ENCODE data around the gene ZNF540. TPM values are rescaled to one million over a fixed set of nuclear protein-coding genes. Genes with fewer than 3 reads are reported as not detected.

ZNF540 gene
- 0.32 and 0.86 TPM in 2 replicates for total RNA-seq

DNA sequence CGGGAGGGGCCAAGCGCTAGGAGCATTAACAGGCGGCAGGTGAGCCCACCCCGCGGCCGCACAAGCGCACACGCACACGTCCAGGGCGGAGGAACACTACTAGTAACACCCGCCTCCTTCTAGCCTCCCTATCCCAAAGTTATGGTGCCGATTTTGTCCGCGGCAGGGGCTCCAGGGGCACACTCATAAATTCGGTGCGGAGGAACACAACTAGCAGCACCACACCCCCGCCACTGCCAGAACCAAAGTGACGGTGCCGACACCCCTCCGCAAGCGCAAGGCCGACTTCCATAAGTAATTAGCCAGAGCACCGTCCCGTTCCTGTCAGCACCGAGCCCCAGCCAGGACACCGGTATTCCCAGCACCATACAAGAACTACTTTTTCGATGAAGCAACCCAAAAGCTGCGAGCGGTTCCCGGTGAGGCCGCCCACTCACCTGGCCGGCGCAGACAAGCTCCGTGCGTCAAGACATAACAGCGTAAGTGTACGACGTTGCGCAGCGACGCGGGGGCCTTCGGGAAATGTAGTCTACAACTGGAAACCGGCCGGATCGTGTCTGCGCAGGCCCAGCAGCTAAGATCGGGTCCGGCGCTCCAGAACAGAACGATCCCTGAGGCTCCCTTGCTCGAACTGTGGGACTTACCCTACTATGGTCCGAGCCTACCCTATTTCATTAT, at the start of gene ZNF540, which contains the start of gene ZNF571:
Gene ZNF540, plus strand, starts transcription at position 573 of the 678 bp plus-strand sequence. CDS start 3,572 bp downstream, outside the sequence.
Gene ZNF571, minus strand, starts transcription at position 489 of the 678 bp plus-strand sequence. CDS start 8,116 bp downstream, outside the sequence.
- peak; percentile 92 for DNase-seq (ENCODE audit: low read depth)
- TF ChIP-seq, protein P1, sequence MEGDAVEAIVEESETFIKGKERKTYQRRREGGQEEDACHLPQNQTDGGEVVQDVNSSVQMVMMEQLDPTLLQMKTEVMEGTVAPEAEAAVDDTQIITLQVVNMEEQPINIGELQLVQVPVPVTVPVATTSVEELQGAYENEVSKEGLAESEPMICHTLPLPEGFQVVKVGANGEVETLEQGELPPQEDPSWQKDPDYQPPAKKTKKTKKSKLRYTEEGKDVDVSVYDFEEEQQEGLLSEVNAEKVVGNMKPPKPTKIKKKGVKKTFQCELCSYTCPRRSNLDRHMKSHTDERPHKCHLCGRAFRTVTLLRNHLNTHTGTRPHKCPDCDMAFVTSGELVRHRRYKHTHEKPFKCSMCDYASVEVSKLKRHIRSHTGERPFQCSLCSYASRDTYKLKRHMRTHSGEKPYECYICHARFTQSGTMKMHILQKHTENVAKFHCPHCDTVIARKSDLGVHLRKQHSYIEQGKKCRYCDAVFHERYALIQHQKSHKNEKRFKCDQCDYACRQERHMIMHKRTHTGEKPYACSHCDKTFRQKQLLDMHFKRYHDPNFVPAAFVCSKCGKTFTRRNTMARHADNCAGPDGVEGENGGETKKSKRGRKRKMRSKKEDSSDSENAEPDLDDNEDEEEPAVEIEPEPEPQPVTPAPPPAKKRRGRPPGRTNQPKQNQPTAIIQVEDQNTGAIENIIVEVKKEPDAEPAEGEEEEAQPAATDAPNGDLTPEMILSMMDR (IDR thresholded peaks at IDR 0.05; ENCODE audit: insufficient read depth, low read depth, low read length): no peak
- H3K4me3 ChIP-seq (ENCODE audit: low read depth, low read length): peak within 1 kb of the TSS; percentile 94

DNA sequence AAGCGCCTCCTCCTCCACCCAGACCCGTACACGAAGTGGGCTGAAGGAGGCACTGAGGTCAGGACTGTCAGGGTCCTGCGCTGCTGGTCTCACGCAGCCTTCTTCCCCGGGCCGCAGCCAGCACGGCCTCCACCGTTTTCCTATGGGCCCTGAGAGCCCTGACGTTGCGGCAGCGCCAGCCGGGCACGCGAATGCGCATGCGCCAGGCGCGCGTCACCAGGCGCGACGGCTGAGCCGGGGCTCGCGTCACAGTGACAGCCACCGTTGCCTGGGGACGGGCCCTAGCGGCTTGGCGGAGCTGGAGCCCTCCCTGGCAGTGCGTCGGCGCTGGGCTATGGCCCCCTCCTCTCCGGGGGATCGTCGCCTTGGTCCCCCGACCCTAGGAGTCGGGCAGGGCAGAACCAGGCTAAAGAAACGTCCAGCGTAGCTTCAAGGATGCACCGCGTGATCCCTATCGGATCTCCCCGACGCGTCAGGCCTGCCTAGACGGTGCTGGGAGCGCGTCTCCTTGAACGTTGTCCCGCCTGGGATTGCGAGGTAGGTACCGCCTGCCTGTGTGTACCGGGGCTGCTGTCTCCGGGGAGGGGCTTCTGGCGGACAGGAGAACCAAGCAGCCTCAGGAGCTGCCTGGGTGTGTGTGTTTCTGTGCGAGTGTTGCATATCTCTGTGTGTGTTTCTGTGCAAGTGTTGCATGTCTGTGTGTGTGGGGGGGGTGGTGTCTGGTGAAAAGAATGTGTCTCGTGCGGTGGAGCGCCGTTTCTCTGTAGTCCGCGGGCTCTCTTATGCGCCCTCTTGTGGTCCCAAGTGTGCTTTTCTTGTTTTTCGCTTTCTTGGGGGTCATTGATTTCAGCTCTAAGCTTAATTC, 43.3 kb upstream of the ZNF540 start:
- H3K4me3 ChIP-seq (ENCODE audit: low read depth, low read length): peak overlapping the region; percentile 81
- TF ChIP-seq, protein P1 (IDR thresholded peaks at IDR 0.05; ENCODE audit: insufficient read depth, low read depth, low read length): peak; percentile 55
- peak; percentile 58 for DNase-seq (ENCODE audit: low read depth)

DNA sequence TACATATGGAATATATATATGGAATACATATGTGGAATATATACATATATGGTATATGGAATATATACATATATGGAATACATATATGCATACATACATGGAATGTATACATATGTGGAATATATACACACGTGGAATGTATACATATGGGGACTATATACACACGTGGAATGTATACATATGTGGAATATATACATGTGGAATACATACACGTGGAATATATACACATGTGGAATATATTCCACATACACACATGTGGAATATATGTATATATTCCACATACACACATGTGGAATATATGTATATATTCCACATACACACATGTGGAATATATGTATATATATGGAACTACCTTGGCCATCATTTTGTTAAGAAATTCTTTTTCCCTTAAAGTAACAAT, 31.2 kb upstream of the ZNF540 start:
- TF ChIP-seq, protein P1 (IDR thresholded peaks at IDR 0.05; ENCODE audit: insufficient read depth, low read depth, low read length): no peak
- DNase-seq (ENCODE audit: low read depth): no peak
- no peak overlapping the region for H3K4me3 ChIP-seq (ENCODE audit: low read depth, low read length)

GRCh38 chr19:37564624-37565369, 29.9 kb upstream of the ZNF540 start:
- H3K4me3 ChIP-seq (ENCODE audit: low read depth, low read length): no peak overlapping the region
- DNase-seq (ENCODE audit: low read depth): no peak
- TF ChIP-seq, protein P1 (IDR thresholded peaks at IDR 0.05; ENCODE audit: insufficient read depth, low read depth, low read length): no peak

DNA sequence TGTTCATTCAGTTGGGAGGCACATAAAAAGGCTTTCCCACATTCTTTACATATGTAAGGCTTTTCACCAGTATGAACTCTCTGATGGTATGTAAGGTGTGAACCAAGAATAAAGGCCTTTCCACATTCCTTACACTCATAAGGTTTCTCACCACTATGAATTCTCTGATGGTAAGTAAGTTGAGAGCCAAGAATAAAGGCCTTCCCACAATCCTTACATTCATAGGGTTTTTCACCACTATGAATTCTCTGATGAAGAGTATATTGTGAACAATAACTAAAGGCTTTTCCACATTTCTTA, 29.4 kb upstream of the ZNF540 start:
- no peak overlapping the region for H3K4me3 ChIP-seq (ENCODE audit: low read depth, low read length)
- no peak for DNase-seq (ENCODE audit: low read depth)
- TF ChIP-seq, protein P1 (IDR thresholded peaks at IDR 0.05; ENCODE audit: insufficient read depth, low read depth, low read length): no peak

GRCh38 chr19:37572203-37572602, 22.5 kb upstream of the ZNF540 start:
- peak; percentile 30 for DNase-seq (ENCODE audit: low read depth)
- no peak overlapping the region for H3K4me3 ChIP-seq (ENCODE audit: low read depth, low read length)
- TF ChIP-seq, protein P1 (IDR thresholded peaks at IDR 0.05; ENCODE audit: insufficient read depth, low read depth, low read length): no peak

All from fibroblast of villous mesenchyme (primary cell).